HCT116 (cell line): ENCODE data around the gene PXYLP1. TPM values are rescaled to one million over a fixed set of nuclear protein-coding genes. Genes with fewer than 3 reads are reported as not detected.

ENCODE experiments used
- ATAC-seq: fragments of 200-7000 bp; cut with Tn5 transposase; 2 replicates; pipeline ENCODE4 v1.9.1; 2020; ENCODE audit warnings: mild to moderate bottlenecking, moderate library complexity
- BruUV-seq: library from RNA; stranded (reverse); fragments of 400-500 nt; replicated peaks from 2 replicates; lab custom pipeline; 2021; lab: Mats Ljungman, UMichigan
- CTCF ChIA-PET: fragments of 300-600 bp; sonication (Branson Sonifier 250); formaldehyde crosslinking; loops from one replicate; lab custom pipeline; 2021; ENCODE audit warnings: antibody characterized with exemption; lab: Charles Lee
- POLR2A ChIA-PET: fragments of 300-600, 350-600 bp; sonication (Branson Sonifier 250); formaldehyde crosslinking; loops from one replicate; lab custom pipeline; 2021; ENCODE audit warnings: antibody characterized with exemption; lab: Charles Lee
- RAD21 ChIA-PET, 2 experiments: fragments of 300-600 bp; sonication (Branson Sonifier 250); formaldehyde crosslinking; loops; one replicate each; lab custom pipeline; 2023; ENCODE audit warnings: low total read pairs in 2 of 2; ENCODE audit not compliant: uncharacterized antibody in 2 of 2, unreplicated experiment in 2 of 2, low non-redundant PET in 1 of 2; lab: Charles Lee
- DNase-seq: peaks from one replicate; pipeline ENCODE4 v3.0.0-alpha.2; 2010; ENCODE audit warnings: low read depth, low spot score
- H2AFZ ChIP-seq: fragments of 200-600 bp; shearing (Covaris generic), sonication (generic); 2 replicates; pipeline ENCODE4 v1.6.1; 2017; ENCODE audit warnings: low read depth, mixed run types, mixed read lengths, antibody characterized with exemption, low read length; ENCODE audit not compliant: poor library complexity, severe bottlenecking
- H3K27ac ChIP-seq: 2 replicates; pipeline ENCODE4 v1.5.1; 2012; ENCODE audit warnings: low read depth, low read length
- H3K27me3 ChIP-seq: fragments of 200-600 bp; sonication (generic); 2 replicates; pipeline ENCODE4 v1.6.1; 2016; ENCODE audit warnings: mixed run types, low read length, mixed read lengths; ENCODE audit not compliant: insufficient read depth
- H3K36me3 ChIP-seq, 2 experiments: fragments of 200-500 bp in 1 of 2; fragments of 200-600 bp in 1 of 2; sonication (Bioruptor generic) in 1 of 2; sonication (generic) in 1 of 2; 2 replicates each; pipeline versions ENCODE4 v1.5.1 to v1.6.1; 2014 to 2016; ENCODE audit warnings: low read length in 2 of 2, inconsistent platforms in 1 of 2, mixed read lengths in 1 of 2, mixed run types in 1 of 2; ENCODE audit not compliant: insufficient read depth in 2 of 2, control insufficient read depth in 1 of 2
- H3K4me1 ChIP-seq, 2 experiments: fragments of 200-600 bp in 1 of 2; sonication (generic) in 1 of 2; 2 replicates each; pipeline versions ENCODE4 v1.5.1 to v1.6.1; 2012 to 2017; ENCODE audit warnings: low read length in 2 of 2, inconsistent platforms in 1 of 2, mild to moderate bottlenecking in 1 of 2, mixed read lengths in 1 of 2, mixed run types in 1 of 2, moderate library complexity in 1 of 2; ENCODE audit not compliant: insufficient read depth in 2 of 2, control insufficient read depth in 1 of 2
- H3K4me2 ChIP-seq: fragments of 200-600 bp; sonication (generic); 2 replicates; pipeline ENCODE4 v1.6.1; 2017; ENCODE audit warnings: mixed run types, low read length, mixed read lengths
- H3K4me3 ChIP-seq, 2 experiments: fragments of 200-600 bp in 1 of 2; sonication (generic) in 1 of 2; replicated peaks in 1 of 2; 2 replicates each; pipeline ENCODE4 v1.5.1; 2011 to 2016; ENCODE audit warnings: low read length in 2 of 2, control low read depth in 1 of 2, low read depth in 1 of 2, mild to moderate bottlenecking in 1 of 2, mixed read lengths in 1 of 2, mixed run types in 1 of 2
- H3K79me2 ChIP-seq: fragments of 200-600 bp; sonication (generic); 2 replicates; pipeline ENCODE4 v1.6.1; 2017; ENCODE audit warnings: mild to moderate bottlenecking, mixed run types, low read length, moderate library complexity, mixed read lengths; ENCODE audit not compliant: insufficient read depth
- H3K9ac ChIP-seq: fragments of 200-600 bp; sonication (generic); 2 replicates; pipeline ENCODE4 v1.6.1; 2016; ENCODE audit warnings: low read length, mixed read lengths
- H3K9me2 ChIP-seq: fragments of 200-600 bp; sonication (generic), shearing (Covaris generic); 2 replicates; pipeline ENCODE4 v1.6.1; 2017; ENCODE audit warnings: mixed run types, mild to moderate bottlenecking, moderate library complexity; ENCODE audit not compliant: insufficient read depth
- H3K9me3 ChIP-seq, 2 experiments: fragments of 200-500 bp in 1 of 2; fragments of 200-600 bp in 1 of 2; sonication (Bioruptor generic) in 1 of 2; sonication (generic) in 1 of 2; 2 replicates each; pipeline ENCODE4 v1.6.1; 2014 to 2017; ENCODE audit warnings: low read length in 2 of 2, mixed read lengths in 2 of 2, inconsistent platforms in 1 of 2, low read depth in 1 of 2, mild to moderate bottlenecking in 1 of 2, mixed run types in 1 of 2, moderate library complexity in 1 of 2; ENCODE audit not compliant: control insufficient read depth in 1 of 2, insufficient read depth in 1 of 2
- H4K20me1 ChIP-seq: fragments of 200-600 bp; sonication (generic), shearing (Covaris generic); 2 replicates; pipeline ENCODE4 v1.6.1; 2017; ENCODE audit warnings: mixed run types, mild to moderate bottlenecking, moderate library complexity; ENCODE audit not compliant: insufficient read depth
- ATF3 ChIP-seq: IDR thresholded peaks from 2 replicates; pipeline ENCODE4 v1.6.1; 2012
- CBX3 ChIP-seq: IDR thresholded peaks from 2 replicates; pipeline ENCODE4 v1.6.1; 2012; ENCODE audit warnings: low read depth
- CEBPB ChIP-seq: IDR thresholded peaks from 2 replicates; pipeline ENCODE4 v1.6.1; 2012; ENCODE audit warnings: low read depth
- CTCF ChIP-seq, 3 experiments: fragments of 200-600 bp in 1 of 3; sonication (generic) in 1 of 3; IDR thresholded peaks in 2 of 3; conservative IDR thresholded peaks in 1 of 3; 2 replicates each; pipeline ENCODE4 v1.5.1; 2012 to 2017; ENCODE audit warnings: low read depth in 2 of 3, low read length in 2 of 3, antibody characterized with exemption in 1 of 3, borderline replicate concordance in 1 of 3, control low read depth in 1 of 3, mild to moderate bottlenecking in 1 of 3, mixed read lengths in 1 of 3, mixed run types in 1 of 3, moderate library complexity in 1 of 3; ENCODE audit not compliant: insufficient read depth in 1 of 3
- EGR1 ChIP-seq: IDR thresholded peaks from 2 replicates; pipeline ENCODE4 v1.6.1; 2012; ENCODE audit warnings: low read depth
- ELF1 ChIP-seq: IDR thresholded peaks from 2 replicates; pipeline ENCODE4 v1.6.1; 2012; ENCODE audit warnings: low read depth, borderline replicate concordance
- EZH2 ChIP-seq: fragments of 200-600 bp; sonication (generic); IDR thresholded peaks from 2 replicates; pipeline ENCODE4 v1.6.1; 2017; ENCODE audit warnings: antibody characterized with exemption, mixed run types
- EZH2phosphoT487 ChIP-seq: fragments of 200-600 bp; IDR thresholded peaks from 2 replicates; pipeline ENCODE4 v1.6.1; 2018; ENCODE audit warnings: antibody characterized with exemption, borderline replicate concordance
- MAX ChIP-seq: IDR thresholded peaks from 2 replicates; pipeline ENCODE4 v1.6.1; 2012
- POLR2A ChIP-seq: IDR thresholded peaks from 2 replicates; pipeline ENCODE4 v1.7.0; 2011; ENCODE audit warnings: borderline replicate concordance; ENCODE audit not compliant: insufficient read depth, insufficient read length; ENCODE audit errors: extremely low read depth
- POLR2AphosphoS5 ChIP-seq: IDR thresholded peaks from 2 replicates; pipeline ENCODE4 v1.6.1; 2011; ENCODE audit warnings: mild to moderate bottlenecking, low read depth, low read length, moderate library complexity
- RAD21 ChIP-seq: IDR thresholded peaks from 2 replicates; pipeline ENCODE4 v1.6.1; 2012; ENCODE audit warnings: low read depth, mild to moderate bottlenecking
- SP1 ChIP-seq: IDR thresholded peaks from 2 replicates; pipeline ENCODE4 v1.6.1; 2012; ENCODE audit warnings: low read depth
- SRF ChIP-seq: IDR thresholded peaks from 2 replicates; pipeline ENCODE4 v1.6.1; 2012; ENCODE audit warnings: low read depth
- ZNF274 ChIP-seq: fragments of 200-500 bp; sonication (Bioruptor generic); IDR thresholded peaks from 2 replicates; pipeline ENCODE4 v1.6.1; 2014; ENCODE audit warnings: mild to moderate bottlenecking, low read depth, low read length, inconsistent platforms
- intact Hi-C: fragments of 100-400 bp; cut with micrococcal nuclease; formaldehyde crosslinking; loops from 2 replicates; pipeline ENCODE4 v1.10.0; 2022
- total RNA-seq: library from RNA; stranded (reverse); gene quantifications from one replicate; pipeline ENCODE4 v1.2.1, GENCODE V29; 2021; ENCODE audit not compliant: unreplicated experiment

Gene PXYLP1
- total RNA-seq, 1 experiment from 2014 or later = 15.3 TPM

GRCh38 chr3:141286856-141287255 is 55.2 kb downstream of the PXYLP1 start:
- TF ChIP-seq SRF = no peak
- no peak for TF ChIP-seq ZNF274
- TF ChIP-seq EGR1 = no peak
- TF ChIP-seq ELF1 = no peak
- no peak for TF ChIP-seq EZH2
- TF ChIP-seq RAD21 = no peak
- TF ChIP-seq SP1 = no peak
- TF ChIP-seq CBX3 = no peak
- Histone ChIP-seq H3K79me2 (no peaks in the 10 kb centered on the region), H3K9me2 (no peaks in the 10 kb centered on the region), H3K9me3 (no peaks in the 10 kb centered on the region), H3K4me1 (no peaks in the 10 kb centered on the region), H3K27me3 (no peaks in the 10 kb centered on the region), H3K4me2 (no peak overlapping the region), H3K36me3 (no peaks in the 10 kb centered on the region), H2AFZ (no peak overlapping the region), H4K20me1 (no peaks in the 10 kb centered on the region), H3K9ac (no peak overlapping the region), H3K4me3 (no peak overlapping the region), H3K27ac (no peak overlapping the region)
- intact Hi-C loops = no loop called here
- BruUV-seq = no TSS peak
- ATAC-seq (no peak), DNase-seq (no peak)
- ChIA-PET RAD21 (no interaction called here), POLR2A (no interaction called here), CTCF (no interaction called here)

DNA sequence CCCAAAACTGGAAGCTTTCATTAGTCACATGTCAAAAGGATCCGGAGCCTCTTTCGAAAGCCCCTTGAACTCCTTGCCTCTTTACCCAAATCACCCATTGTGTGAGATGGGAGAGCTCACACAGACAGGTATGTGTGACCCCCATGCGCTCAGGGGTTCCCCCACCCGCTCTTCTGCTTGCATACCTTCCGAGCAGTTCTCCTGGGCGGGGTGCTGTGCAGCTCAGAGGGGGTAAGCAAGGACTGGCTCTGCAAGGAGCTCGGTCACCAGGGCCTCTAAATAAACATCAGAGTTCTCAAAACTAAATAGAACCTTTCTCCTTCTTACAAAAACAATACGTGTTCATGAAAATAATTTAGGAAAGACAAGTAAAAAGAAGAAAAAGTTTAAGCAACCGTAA is 55.7 kb downstream of the PXYLP1 start:
- no peaks in the 10 kb centered on the region for H3K27me3 ChIP-seq
- no peak overlapping the region for H3K27ac ChIP-seq
- no peaks in the 10 kb centered on the region for H4K20me1 ChIP-seq
- intact Hi-C loops = no loop called here
- no peak overlapping the region for H3K4me2 ChIP-seq
- ChIA-PET POLR2A (no interaction called here), RAD21 (no interaction called here), CTCF (no interaction called here)
- no peak overlapping the region for H3K4me3 ChIP-seq
- H3K9ac ChIP-seq = no peak overlapping the region
- no peaks in the 10 kb centered on the region for H3K79me2 ChIP-seq
- H3K9me3 ChIP-seq = no peaks in the 10 kb centered on the region
- ATAC-seq (no peak), DNase-seq (no peak)
- H2AFZ ChIP-seq = no peak overlapping the region
- no peaks in the 10 kb centered on the region for H3K4me1 ChIP-seq
- no peaks in the 10 kb centered on the region; a peak in 1 of 4 replicates for H3K36me3 ChIP-seq
- BruUV-seq = no TSS peak
- TF ChIP-seq CEBPB = no peak
- no peak for TF ChIP-seq POLR2A
- TF ChIP-seq RAD21 = no peak
- no peak for TF ChIP-seq POLR2AphosphoS5
- TF ChIP-seq SP1 = no peak
- TF ChIP-seq ATF3 = no peak
- TF ChIP-seq CTCF (IDR thresholded peaks at IDR 0.05 in 2 of 3, conservative IDR thresholded peaks at IDR 0.05 in 1 of 3; ENCODE audit: borderline replicate concordance in 1 of 3, insufficient read depth in 1 of 3, low read depth in 2 of 3, low read length in 2 of 3) = no peak
- TF ChIP-seq EZH2phosphoT487 = no peak
- no peak for TF ChIP-seq MAX
- no peak for TF ChIP-seq EGR1
- TF ChIP-seq CBX3 = no peak
- no peaks in the 10 kb centered on the region for H3K9me2 ChIP-seq
